Coronary artery (tissue), 2 donors: ENCODE measurements around the gene FBXW9.
A peak's percentile ranks its signal among the peaks of the same experiment; 100 is the strongest.

Experiments
- DNase-seq: peaks from one replicate; pipeline ENCODE4 v3.0.0-alpha.2; 2017; ENCODE audit warnings: low spot score
- H3K27ac ChIP-seq, 2 donors: fragments of 200-600 bp; sonication (generic); one replicate each; pipeline ENCODE4 v1.5.1; 2016 to 2019
- H3K4me3 ChIP-seq: fragments of 200-600 bp; sonication (generic); 2 replicates; pipeline ENCODE4 v1.5.1; 2016; ENCODE audit warnings: mild to moderate bottlenecking, moderate library complexity
- TF ChIP-seq, protein P1 (sequence below): fragments of 200-600 bp; sonication (generic); IDR thresholded peaks from one replicate; pipeline ENCODE4 v1.5.1; 2019; ENCODE audit warnings: antibody characterized with exemption

FBXW9 gene

DNA sequence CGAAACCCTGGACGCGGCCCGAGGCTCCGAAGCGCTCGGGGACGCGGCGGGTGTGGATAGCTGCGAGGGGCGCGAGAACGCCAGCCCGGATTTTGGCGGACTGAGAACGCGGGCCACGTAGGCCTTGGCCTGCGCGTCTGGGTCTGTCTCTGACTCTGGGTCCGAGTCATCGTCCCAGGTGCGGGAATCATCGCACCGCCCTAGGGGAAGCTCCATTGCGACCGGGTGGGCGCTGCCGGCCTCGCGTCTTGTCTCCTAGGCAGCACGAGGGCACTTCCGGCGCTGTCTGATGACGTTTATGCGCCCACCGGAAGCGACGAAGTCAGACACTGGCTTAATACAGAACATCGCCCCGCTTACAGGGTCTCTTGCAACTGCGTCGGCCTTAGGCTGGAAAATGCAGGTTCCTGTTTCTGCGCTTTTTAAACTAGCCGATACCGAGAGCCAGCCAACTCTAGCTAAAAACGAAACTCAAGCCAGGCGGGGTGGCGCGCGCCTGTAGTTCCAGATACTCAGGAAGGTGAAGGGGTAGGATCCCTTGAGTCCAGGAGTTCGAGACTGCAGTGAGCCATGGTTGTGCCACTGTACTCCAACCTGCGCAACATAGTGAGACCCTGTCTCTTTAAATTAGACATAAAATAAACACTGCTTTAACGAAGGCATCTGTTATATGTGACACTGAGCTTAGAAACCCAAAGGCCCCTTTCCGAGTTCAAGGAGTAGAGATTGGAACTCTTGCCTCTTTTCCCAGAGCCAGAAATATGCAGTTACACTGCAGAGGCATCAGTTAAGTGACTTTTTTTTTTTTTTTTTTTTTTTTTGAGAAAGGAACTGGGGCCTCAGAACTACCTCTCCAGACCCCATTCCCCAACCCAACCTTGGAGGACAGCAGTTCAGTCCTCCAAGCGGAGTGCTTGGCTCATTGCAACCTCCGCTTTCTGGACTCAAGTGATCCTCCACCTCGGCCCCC is at the start of gene FBXW9:
TSS of gene FBXW9 (minus strand) at position 266 of the 970 bp plus-strand sequence. CDS start at position 216, 50 bp downstream.
- TF ChIP-seq, protein P1, sequence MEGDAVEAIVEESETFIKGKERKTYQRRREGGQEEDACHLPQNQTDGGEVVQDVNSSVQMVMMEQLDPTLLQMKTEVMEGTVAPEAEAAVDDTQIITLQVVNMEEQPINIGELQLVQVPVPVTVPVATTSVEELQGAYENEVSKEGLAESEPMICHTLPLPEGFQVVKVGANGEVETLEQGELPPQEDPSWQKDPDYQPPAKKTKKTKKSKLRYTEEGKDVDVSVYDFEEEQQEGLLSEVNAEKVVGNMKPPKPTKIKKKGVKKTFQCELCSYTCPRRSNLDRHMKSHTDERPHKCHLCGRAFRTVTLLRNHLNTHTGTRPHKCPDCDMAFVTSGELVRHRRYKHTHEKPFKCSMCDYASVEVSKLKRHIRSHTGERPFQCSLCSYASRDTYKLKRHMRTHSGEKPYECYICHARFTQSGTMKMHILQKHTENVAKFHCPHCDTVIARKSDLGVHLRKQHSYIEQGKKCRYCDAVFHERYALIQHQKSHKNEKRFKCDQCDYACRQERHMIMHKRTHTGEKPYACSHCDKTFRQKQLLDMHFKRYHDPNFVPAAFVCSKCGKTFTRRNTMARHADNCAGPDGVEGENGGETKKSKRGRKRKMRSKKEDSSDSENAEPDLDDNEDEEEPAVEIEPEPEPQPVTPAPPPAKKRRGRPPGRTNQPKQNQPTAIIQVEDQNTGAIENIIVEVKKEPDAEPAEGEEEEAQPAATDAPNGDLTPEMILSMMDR: no peak
- peak; percentile 96 for DNase-seq
- Histone ChIP-seq H3K27ac (peak within 1 kb of the TSS in 1 of 2 donors; percentile 86), H3K4me3 (peak within 1 kb of the TSS; percentile 73)

DNA sequence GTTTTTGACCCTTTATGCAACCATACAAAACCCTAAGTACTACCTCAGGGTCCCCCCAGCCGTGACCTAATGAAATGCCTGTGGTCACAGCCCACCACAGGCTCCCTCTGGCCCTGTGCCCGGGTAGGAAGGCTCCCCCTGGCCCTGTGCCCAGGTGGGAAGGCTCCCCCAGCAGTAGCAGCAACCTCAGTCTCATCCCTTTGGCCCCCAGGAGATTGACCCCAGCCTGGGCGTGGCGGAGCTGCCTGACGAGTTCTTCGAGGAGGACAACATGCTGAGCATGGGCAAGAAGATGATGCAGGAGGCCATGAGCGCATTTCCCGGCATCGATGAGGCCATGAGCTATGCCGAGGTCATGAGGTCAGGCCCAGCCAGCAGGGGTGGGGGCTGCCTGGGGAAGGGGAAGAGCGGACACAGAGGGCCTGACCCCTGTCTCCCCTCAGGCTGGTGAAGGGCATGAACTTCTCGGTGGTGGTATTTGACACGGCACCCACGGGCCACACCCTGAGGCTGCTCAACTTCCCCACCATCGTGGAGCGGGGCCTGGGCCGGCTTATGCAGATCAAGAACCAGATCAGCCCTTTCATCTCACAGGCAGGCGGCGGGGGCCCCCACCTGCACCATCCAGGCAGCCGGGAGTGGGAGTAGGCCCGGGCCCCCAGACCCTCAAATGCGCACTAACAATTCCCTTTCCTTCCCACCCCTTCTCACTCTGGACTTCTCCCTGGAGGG is 48.9 kb upstream of the FBXW9 start:
- DNase-seq: no peak
- Histone ChIP-seq H3K4me3 (no peak overlapping the region), H3K27ac (no peak overlapping the region)
- TF ChIP-seq, protein P1: no peak

DNA sequence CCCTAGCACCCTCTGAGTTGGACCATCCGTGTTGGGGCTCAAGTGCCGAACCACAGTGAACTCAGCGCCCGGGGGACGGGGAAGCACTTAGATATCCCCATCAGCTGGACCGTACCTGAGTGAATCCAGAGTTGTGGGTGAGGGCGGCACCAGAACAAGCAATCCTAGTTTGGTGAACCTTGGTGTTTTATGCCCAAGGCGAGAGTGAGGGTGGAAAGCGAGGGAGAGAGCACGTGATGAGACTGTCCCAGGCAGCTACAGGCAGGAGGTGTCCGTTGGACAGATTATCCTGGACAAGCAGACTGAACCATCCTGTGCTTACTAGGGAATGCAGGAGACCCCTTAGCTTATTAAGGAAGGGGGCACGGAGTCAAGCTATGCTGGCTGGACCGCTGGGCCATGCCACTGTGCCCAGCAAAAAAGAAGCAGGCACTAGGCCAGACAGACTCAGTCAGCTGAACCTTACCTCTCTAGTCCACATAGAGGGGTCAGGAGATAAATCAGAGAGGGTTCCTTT is 41.5 kb upstream of the FBXW9 start:
- peak overlapping the region; percentile 80 to 87 for H3K27ac ChIP-seq

DNA sequence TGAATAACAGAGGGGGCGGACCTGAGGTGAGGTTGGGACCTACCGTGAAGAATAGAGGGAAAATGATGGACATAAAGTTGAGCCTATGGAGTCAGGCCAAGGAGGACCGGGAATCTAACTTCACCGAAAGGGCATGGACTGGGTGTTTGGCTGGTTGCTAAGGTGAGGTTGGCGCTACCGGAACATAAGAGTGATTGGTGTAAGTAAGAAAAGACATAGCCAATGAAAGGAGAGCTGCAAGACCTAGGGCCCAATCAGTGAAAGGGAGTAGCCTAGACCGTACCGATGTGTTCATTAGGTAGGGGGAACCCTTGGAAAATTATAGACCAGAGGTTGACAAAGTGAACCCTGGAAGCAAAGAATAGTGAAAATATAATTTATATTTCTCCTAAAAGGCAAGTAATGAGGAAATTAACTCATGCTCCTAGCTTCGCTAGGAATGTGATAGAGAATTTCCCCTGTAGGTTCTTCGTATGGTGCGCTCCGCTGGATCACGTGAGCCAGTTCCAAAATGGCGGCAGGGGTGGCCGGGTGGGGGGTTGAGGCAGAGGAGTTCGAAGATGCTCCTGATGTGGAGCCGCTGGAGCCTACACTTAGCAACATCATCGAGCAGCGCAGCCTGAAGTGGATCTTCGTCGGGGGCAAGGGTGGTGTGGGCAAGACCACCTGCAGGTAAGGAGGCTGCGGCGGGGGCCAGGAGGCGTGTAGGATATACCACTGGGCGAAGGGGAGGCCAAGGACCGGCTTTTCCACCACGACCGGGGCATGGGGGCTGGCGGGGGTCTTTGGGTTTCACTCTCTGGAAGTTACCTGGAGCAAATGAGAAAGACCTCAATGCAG is 40.8 kb upstream of the FBXW9 start, which contains the start of gene GET3:
TSS of gene GET3 (plus strand) at position 503 of the 840 bp plus-strand sequence. CDS start at position 512, 9 bp downstream.
- DNase-seq: peak; percentile 98
- TF ChIP-seq, protein P1: no peak
- peak within 1 kb of the TSS; percentile 99 for H3K4me3 ChIP-seq
- H3K27ac ChIP-seq: peak within 1 kb of the TSS; percentile 80 to 87

More for the DNA sequence above, 41.5 kb upstream of the FBXW9 start:
- peak overlapping the region; percentile 99 for H3K4me3 ChIP-seq
- DNase-seq: no peak
- TF ChIP-seq, protein P1: no peak

DNA sequence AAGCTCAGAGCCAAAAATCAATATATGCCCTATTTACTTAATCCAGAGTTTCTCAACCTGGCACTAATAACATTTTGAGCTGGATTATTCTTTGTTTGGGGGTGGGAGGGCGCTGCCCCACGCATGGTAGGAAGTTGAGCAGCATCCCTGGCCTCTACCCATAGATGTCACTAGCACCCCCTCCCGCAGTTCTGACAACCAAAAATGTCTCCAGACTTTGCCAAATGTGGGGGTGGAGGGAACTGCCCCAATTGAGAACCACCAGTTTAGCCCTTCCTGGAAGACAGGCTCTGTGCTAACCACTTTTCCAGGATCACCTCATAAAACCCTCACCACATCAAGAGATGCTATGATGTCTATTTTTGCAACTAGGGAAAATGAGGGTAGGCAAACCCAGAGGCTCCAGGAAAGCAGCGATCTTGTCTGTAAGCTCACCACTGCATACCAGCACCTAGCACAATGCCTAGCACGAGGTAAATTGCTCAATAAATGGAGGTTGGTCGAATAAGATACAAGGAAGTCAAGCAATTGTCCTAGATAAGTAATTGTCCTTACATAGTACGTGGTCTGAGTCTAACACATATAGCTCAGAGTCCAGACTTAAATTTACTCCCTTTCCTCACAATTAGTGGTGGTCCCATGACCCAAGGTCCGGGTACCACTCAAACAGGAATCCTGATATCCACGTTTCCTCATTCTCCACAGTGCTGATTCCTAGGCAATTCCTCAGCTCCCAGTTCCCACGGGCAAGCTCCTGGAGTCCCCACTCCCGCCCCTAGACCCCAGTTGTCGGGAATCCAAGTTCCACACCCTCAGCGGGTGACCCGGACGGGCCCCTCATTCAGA is 37.2 kb upstream of the FBXW9 start:
- Histone ChIP-seq H3K27ac (peak overlapping the region; percentile 81 to 94), H3K4me3 (peak overlapping the region; percentile 90)
- no peak for DNase-seq
- TF ChIP-seq, protein P1: no peak
